Esophagus squamous epithelium (tissue), 5 donors: ENCODE results near the gene C16orf92. TPM values are rescaled to one million over a fixed set of nuclear protein-coding genes. Genes with fewer than 3 reads are reported as not detected.

ENCODE experiments used
- DNase-seq: peaks from one replicate; lab custom pipeline; 2025; lab: John Stamatoyannopoulos, UW
- H3K27ac ChIP-seq, 4 donors: fragments of 200-600 bp; sonication (generic); one replicate each; pipeline ENCODE4 v1.5.1; 2016 to 2019; ENCODE audit warnings: mild to moderate bottlenecking in 1 of 4
- H3K27me3 ChIP-seq, 4 donors: fragments of 200-600 bp; sonication (generic); 1 replicate in 3 of 4; 2 replicates in 1 of 4; pipeline versions ENCODE4 v1.5.1 to v1.6.0; 2017 to 2021; ENCODE audit warnings: antibody characterized with exemption in 1 of 4
- H3K36me3 ChIP-seq, 3 donors: fragments of 200-600 bp; sonication (generic); one replicate each; pipeline ENCODE4 v1.5.1; 2016 to 2019
- H3K4me1 ChIP-seq, 3 donors: fragments of 200-600 bp; sonication (generic); one replicate each; pipeline ENCODE4 v1.5.1; 2017 to 2019
- H3K4me3 ChIP-seq, 4 donors: fragments of 200-600 bp; sonication (generic); 1 replicate in 3 of 4; 2 replicates in 1 of 4; pipeline ENCODE4 v1.5.1; 2016 to 2019; ENCODE audit warnings: mild to moderate bottlenecking in 2 of 4, moderate library complexity in 1 of 4
- H3K9me3 ChIP-seq, 3 donors: fragments of 200-600 bp; sonication (generic); one replicate each; pipeline ENCODE4 v1.5.1; 2016 to 2019
- POLR2A ChIP-seq, 4 donors: fragments of 450-650 bp; IDR thresholded peaks; one replicate each; pipeline ENCODE4 v1.6.1; 2017; ENCODE audit warnings: antibody characterized with exemption in 4 of 4, mild to moderate bottlenecking in 4 of 4, moderate library complexity in 3 of 4
- WGBS, 2 donors: methylation state at CpG; one replicate each; pipeline ENCODE4 v1.1.5; 2018; 5-methylcytosine and 5-hydroxymethylcytosine counted together
- intact Hi-C: fragments of 100-400 bp; cut with DNase I; formaldehyde crosslinking; loops from one replicate; pipeline ENCODE4 v1.15.0; 2022
- total RNA-seq, 4 donors: library from RNA; depleted of rRNA; stranded (reverse); fragments of >200 nt; gene quantifications; one replicate each; pipeline ENCODE4 v1.1.0, GENCODE V29; 2016
- TF ChIP-seq, protein P1 (sequence below), 6 experiments: fragments of 450-650 bp in 4 of 6; fragments of 200-600 bp in 2 of 6; sonication (generic) in 2 of 6; IDR thresholded peaks; one replicate each; pipeline ENCODE4 v1.5.1; 2016 to 2019; ENCODE audit warnings: antibody characterized with exemption in 6 of 6, mild to moderate bottlenecking in 4 of 6, moderate library complexity in 4 of 6
- donor health status: DM: yes; HTN: yes; CAD: no.

Gene C16orf92
- total RNA-seq, 4 donors from 2014 or later, result not detected

DNA sequence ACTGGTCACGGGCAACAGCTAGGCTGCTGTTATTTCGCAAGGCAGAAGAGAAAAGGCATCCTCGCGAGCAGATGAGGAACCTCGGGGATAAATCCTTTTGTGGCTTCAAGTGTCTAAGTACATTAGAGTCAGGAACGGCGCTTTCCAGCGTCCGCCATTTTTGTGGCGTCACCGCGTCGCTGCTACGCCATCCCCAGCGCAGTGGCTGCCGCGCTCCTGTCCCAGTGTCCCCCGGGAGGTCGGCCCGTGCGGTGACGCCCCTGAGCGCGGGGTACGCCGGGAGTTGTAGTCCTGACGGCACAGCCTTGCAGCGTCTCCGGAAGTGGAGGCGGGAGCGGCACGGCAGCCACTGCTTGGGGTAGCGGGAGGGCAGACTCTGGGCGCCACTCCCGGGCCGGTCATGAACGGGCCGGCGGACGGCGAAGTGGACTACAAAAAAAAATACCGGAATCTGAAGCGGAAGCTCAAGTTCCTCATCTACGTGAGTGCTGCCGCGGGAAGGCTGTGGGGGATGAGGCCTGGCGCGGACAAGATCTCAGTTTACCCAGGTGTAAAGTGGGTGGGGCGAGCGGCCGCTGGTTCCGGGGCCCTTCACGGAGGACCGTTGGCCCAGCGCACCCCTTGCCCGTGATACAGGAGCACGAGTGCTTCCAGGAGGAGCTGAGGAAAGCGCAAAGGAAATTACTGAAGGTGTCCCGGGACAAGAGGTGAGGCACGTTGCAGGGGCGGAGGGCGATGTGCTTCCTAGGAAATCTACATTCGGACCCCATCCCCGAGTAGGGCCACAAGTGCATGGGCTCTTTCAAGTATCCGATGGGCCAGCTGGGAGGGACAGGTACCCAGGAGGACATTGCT is 26.9 kb upstream of the C16orf92 start, which contains the start of gene INO80E:
Gene INO80E (plus strand): TSS at position 331 of the 855 bp plus-strand sequence. CDS start 70 bp downstream, at position 401.
- intact Hi-C loops, result no loop called here

DNA sequence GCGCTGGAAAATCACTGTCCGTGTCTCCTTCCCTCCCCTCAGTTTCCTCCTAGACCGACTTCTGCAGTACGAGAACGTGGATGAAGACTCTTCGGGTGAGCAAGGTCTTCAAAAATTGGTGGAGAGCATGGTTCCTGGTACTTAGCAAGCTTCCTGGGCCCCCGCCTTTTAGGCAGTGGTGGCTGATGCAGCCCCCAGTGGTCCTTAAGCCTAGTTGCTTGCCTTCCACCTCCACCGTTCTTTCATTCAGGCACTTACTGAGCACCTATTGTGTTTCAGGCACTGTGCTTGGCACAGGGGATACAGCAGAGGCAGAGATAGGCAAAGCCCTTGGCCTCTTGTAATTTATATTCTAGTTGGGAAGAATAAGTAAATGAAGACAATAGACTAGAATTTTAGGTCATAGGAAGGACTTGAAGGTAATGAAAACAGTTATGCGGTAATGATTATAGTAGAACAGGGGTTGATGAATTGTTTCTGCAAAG is 26.2 kb upstream of the C16orf92 start:
- Histone ChIP-seq H3K4me1 (peaks cover 19 to 35% (median 20%) of the 10 kb centered on the region in 3 donors), H3K27me3 (no peaks in the 10 kb centered on the region), H3K4me3 (peak overlapping the region; percentile 58 to 96 (median 82)), H3K36me3 (peaks cover 0 to 66% (median 24%) of the 10 kb centered on the region in 3 donors), H3K27ac (peak overlapping the region; percentile 90 to 98 (median 96)), H3K9me3 (no peaks in the 10 kb centered on the region)
- 21 to 36% methylated on average over 5 to 9 of the region's 9 CpGs for WGBS, 2 donors
- intact Hi-C loops, result no loop called here
- TF ChIP-seq POLR2A (IDR thresholded peaks at IDR 0.05), result no peak
- no peak for DNase-seq

More for the DNA sequence above, 26.9 kb upstream of the C16orf92 start, which contains the start of gene INO80E:
- DNase-seq, result peak; percentile 83
- H3K27ac ChIP-seq, result peak within 1 kb of the TSS; percentile 90 to 98 (median 96)
- H3K36me3 ChIP-seq, result peaks cover 0 to 66% (median 28%) of the 10 kb centered on the region in 3 donors
- H3K27me3 ChIP-seq, result no peaks in the 10 kb centered on the region
- H3K4me1 ChIP-seq, result peaks cover 19 to 35% (median 20%) of the 10 kb centered on the region in 3 donors
- H3K4me3 ChIP-seq, result peak within 1 kb of the TSS; percentile 58 to 96 (median 82)
- no peaks in the 10 kb centered on the region for H3K9me3 ChIP-seq
- TF ChIP-seq POLR2A (IDR thresholded peaks at IDR 0.05), result peak in 2 of 4 donors; percentile 18 to 39
- TF ChIP-seq, protein P1, sequence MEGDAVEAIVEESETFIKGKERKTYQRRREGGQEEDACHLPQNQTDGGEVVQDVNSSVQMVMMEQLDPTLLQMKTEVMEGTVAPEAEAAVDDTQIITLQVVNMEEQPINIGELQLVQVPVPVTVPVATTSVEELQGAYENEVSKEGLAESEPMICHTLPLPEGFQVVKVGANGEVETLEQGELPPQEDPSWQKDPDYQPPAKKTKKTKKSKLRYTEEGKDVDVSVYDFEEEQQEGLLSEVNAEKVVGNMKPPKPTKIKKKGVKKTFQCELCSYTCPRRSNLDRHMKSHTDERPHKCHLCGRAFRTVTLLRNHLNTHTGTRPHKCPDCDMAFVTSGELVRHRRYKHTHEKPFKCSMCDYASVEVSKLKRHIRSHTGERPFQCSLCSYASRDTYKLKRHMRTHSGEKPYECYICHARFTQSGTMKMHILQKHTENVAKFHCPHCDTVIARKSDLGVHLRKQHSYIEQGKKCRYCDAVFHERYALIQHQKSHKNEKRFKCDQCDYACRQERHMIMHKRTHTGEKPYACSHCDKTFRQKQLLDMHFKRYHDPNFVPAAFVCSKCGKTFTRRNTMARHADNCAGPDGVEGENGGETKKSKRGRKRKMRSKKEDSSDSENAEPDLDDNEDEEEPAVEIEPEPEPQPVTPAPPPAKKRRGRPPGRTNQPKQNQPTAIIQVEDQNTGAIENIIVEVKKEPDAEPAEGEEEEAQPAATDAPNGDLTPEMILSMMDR (IDR thresholded peaks at IDR 0.05), result peak in 1 of 6 experiments; percentile 24
- WGBS, 2 donors, result 0 to 1% methylated on average over 27 to 37 of the region's 65 CpGs

DNA sequence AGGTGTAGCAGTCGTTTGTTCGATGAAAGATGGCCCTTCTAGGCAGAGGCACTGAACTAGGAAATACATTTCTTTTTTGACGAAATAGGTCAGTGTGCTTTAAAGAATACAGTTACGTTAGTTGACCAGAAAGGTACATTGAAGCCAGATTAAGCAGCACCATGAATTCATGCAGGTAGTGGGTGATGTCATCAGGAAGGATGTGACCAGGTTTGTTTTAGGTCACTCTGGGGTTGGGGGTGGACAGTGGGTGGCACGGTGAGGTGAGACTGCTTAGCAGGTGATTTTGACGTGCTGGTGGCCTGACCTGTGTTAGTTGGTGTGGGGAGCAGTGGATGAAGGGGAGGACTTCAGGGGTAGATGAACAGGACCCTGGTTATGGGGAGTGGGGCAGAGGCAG is 23.4 kb upstream of the C16orf92 start:
- Histone ChIP-seq H3K4me1 (peaks cover 10 to 19% (median 14%) of the 10 kb centered on the region in 3 donors), H3K27ac (no peak overlapping the region), H3K27me3 (no peaks in the 10 kb centered on the region), H3K36me3 (peaks cover 0 to 67% (median 10%) of the 10 kb centered on the region in 3 donors), H3K4me3 (no peak overlapping the region), H3K9me3 (no peaks in the 10 kb centered on the region)
- intact Hi-C loops, result no loop called here
- no peak for TF ChIP-seq POLR2A (IDR thresholded peaks at IDR 0.05)
- TF ChIP-seq, protein P1 (IDR thresholded peaks at IDR 0.05), result no peak
- 88 to 90% methylated on average over 6 of the region's 6 CpGs for WGBS, 2 donors
- no peak for DNase-seq

DNA sequence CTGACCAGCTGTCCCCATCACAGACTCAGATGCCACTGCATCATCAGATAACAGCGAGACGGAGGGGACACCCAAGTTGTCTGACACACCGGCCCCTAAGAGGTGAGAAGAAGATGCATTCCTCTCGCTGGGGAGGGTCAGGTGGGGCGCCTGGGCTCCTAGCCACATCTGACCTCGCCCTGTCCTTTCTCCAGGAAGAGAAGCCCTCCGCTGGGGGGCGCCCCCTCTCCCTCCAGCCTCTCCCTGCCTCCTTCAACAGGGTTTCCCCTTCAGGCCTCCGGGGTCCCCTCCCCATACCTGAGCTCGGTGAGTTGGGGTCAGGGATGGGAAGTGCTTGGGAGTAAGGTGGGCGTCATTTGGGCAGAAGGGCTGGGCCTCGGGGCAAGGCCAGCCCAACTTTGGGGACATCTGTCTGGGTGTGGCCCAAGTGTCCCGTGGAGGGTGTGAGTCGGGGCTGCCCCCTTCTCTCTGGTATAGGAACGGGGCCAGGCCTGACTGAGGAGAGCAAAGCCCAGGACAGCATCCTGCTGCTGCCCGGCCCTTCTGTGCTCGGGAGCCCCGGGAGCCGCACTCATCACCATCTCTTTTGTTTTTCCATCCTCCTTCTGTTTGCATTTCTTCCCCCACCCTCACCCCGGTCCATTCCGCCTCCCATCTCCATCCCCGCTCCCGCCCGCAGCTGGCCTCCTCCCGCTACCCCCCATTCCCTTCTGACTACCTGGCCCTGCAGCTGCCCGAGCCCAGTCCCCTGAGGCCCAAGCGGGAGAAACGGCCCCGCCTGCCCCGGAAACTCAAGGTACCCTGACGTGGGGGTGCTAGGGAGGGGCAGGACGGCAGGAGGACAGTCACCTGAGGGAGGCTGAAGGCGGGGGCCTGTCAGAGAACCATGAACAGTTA is 22.0 kb upstream of the C16orf92 start:
- Histone ChIP-seq H3K27ac (no peak overlapping the region), H3K27me3 (no peaks in the 10 kb centered on the region), H3K4me1 (peaks cover 7 to 22% (median 8%) of the 10 kb centered on the region in 3 donors), H3K4me3 (no peak overlapping the region), H3K36me3 (peaks cover 0 to 67% (median 10%) of the 10 kb centered on the region in 3 donors), H3K9me3 (no peaks in the 10 kb centered on the region)
- intact Hi-C loops, result no loop called here
- TF ChIP-seq, protein P1 (IDR thresholded peaks at IDR 0.05), result no peak
- no peak for TF ChIP-seq POLR2A (IDR thresholded peaks at IDR 0.05)
- no peak for DNase-seq
- 83 to 85% methylated on average over 6 to 14 of the region's 33 CpGs for WGBS, 2 donors
